Measurements from ENCODE around the gene NPBWR2.

The NPBWR2 gene

GRCh38 chr20:64109831-64110391 lies 2.5 kb upstream of the NPBWR2 start:
- TF ChIP-seq, protein P1, sequence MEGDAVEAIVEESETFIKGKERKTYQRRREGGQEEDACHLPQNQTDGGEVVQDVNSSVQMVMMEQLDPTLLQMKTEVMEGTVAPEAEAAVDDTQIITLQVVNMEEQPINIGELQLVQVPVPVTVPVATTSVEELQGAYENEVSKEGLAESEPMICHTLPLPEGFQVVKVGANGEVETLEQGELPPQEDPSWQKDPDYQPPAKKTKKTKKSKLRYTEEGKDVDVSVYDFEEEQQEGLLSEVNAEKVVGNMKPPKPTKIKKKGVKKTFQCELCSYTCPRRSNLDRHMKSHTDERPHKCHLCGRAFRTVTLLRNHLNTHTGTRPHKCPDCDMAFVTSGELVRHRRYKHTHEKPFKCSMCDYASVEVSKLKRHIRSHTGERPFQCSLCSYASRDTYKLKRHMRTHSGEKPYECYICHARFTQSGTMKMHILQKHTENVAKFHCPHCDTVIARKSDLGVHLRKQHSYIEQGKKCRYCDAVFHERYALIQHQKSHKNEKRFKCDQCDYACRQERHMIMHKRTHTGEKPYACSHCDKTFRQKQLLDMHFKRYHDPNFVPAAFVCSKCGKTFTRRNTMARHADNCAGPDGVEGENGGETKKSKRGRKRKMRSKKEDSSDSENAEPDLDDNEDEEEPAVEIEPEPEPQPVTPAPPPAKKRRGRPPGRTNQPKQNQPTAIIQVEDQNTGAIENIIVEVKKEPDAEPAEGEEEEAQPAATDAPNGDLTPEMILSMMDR (conservative IDR thresholded peaks at IDR 0.05; ENCODE audit: low read depth, low read length): no peak
- no peak for DNase-seq (ENCODE audit: low read depth)
- no peak overlapping the region for H3K4me3 ChIP-seq (ENCODE audit: low read length)

DNA sequence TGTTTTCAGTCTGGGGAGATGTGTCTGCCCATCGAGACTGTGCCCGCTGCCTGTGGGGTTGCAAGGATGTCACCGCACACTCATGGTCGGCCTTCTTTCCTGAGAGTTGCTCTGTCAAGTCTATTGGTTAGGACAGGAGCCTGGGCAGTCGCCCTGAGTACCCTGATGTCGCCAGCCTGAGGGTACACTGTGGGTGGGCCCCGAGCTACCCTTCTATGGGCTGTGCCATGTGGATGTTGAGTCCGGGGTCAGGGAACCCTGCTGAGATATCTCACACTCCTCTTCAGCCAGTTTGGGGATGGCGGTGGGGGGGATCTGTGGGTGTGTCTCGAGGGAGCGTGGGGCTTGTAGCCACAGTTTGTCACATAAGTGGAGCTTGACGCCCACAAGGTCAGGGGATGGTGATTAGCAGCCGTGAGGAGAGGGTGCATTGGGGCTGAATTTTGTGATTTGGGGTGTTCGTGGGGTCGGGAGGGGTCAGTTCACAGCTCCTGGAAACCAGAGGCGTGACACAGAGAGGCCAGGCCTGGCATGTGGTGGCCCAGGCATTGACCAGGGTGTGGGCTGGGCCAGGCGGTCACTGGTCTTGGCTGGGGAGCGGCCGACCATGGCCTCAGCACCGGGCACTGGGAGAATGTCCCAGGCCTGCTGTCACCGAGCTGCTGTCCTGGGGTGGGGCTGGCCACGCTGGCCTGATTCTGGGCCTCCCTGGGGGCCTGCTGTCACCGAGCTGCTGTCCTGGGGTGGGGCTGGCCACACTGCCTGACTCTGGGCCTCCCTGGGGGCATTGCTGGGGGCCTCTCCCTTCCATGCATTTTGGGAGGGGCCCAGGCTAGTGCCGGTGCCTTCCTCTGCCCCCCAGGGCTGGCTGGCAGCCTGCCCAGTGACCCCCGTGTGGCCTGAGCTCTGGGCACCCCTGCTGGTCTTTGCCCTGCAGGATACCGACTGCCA lies 1.6 kb upstream of the NPBWR2 start:
- no peak overlapping the region for H3K4me3 ChIP-seq (ENCODE audit: low read length)
- DNase-seq (ENCODE audit: low read depth): no peak
- TF ChIP-seq, protein P1 (conservative IDR thresholded peaks at IDR 0.05; ENCODE audit: low read depth, low read length): no peak

DNA sequence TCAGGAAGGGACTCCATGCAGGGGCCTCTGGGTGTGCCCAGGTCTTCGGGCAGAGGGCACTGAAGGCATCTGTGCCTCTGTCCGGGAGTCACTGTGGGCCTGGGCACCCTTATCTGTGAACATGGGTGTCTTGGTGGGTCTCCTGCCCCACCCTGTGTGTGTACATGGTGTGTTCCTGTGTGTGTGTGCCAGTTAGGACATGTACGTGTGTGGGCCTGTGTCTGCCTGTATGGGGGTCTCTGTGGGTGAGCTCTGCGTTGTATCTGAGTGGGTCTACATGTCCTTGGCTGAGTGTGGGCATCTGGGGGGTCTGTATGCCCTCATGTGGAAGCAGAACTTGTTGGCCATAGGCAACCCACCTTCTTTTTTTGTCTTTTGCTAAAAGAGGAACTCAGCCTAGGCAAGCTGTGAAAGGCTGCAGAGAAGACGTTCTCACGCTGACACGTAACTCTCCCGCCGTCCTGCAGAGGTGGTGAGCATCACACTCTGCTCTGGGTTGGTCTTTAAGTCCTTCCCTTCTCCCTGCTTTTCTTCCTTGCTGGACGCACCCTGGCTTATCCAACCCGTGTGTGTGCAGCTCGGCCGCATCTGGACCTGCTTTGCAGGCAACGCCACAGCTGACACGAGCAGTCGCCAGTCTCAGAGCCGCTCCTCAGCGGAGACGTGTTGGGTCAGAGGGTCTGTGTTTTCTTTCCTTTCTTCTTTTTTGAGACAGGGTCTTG lies 532 bp upstream of the NPBWR2 start:
- H3K4me3 ChIP-seq (ENCODE audit: low read length): no peak overlapping the region
- DNase-seq (ENCODE audit: low read depth): no peak
- TF ChIP-seq, protein P1 (conservative IDR thresholded peaks at IDR 0.05; ENCODE audit: low read depth, low read length): no peak

DNA sequence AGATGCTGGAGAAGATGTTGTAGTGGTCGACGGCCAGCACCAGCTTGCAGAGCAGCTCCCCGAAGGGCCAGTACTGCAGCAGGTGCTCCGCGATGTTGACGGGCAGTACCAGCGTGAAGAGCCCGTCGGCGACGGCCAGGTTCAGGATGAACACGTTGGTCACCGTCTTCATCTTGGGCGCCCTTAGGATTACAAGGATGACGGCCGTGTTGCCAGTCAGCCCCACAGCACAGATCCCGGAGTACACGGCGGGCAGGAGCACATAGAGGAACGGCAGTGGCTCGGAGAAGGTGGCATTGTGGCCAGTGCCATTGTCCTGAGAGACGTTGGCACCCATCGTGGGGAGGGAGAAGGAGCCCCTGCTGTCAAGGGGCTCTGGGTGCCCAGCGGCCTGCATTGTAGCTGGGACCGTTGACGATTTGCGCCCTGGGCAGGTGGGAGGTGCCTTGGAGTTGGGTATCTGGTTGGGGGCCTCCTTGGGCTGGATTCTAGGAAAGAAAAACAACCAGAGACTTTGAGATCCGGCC lies 867 bp downstream of the NPBWR2 start:
- no peak for DNase-seq (ENCODE audit: low read depth)
- TF ChIP-seq, protein P1 (conservative IDR thresholded peaks at IDR 0.05; ENCODE audit: low read depth, low read length): no peak
- no peak overlapping the region for H3K4me3 ChIP-seq (ENCODE audit: low read length)

DNA sequence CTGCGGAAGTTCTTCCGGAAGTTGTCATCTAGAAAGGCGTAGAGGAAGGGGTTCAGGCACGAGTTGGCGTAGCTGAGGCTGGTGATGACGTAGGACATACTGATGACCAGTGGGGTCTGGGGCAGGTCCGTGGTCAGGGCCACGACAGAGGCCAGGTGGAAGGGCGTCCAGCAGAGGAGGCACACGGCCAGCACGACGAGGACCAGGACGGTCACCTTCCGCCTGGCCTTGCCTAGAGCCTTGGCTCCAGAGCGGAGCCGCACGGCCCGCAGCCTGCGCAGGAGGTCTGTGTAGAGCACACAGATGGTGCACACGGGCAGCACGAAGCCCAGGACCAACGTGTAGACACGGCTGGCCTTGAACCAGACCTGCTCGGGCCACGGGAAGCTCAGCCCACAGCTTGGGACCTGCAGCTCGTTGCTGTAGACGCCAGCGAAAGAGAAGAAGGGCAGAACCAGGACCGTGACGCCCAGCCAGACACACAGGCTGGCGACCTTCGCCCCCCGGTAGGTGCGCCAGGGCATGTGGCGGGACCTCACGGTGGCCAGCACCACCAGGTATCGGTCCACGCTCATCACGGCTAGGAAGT lies 1.4 kb downstream of the NPBWR2 start:
- TF ChIP-seq, protein P1 (conservative IDR thresholded peaks at IDR 0.05; ENCODE audit: low read depth, low read length): no peak
- no peak for DNase-seq (ENCODE audit: low read depth)
- no peak overlapping the region for H3K4me3 ChIP-seq (ENCODE audit: low read length)

DNA sequence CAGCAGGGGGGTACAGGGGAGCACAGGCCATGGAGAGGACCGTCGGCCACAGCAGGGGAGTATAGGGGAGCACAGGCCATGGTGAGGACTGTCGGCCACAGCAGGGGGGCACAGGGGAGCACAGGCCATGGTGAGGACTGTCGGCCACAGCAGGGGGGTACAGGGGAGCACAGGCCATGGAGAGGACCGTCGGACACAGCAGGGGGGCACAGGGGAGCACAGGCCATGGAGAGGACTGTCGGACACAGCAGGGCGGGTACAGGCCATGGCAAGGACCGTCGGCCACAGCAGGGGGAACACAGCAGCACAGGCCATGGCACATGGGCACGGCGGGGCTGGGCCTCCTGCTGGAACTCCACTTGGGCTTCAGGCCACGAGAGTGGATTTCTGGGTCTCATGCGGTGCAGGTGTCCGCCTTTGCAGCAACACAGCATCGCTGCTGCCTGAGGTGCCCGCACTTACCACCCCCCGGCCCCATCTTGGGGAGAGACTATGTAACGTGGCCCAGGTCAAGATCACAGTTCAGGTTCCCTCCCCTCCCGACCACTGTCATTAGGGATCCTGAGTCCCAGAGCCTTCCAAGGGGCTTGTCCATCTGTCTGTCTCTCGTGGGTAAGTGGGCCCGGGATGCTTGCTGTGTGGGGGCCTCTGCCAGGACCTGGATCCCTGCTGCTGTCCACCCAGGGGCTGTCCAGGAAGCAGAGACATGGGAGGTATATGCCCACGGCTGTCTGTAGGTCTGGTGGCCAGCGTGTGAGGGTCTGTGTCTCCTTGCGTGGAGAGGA lies 2.5 kb downstream of the NPBWR2 start:
- no peak for DNase-seq (ENCODE audit: low read depth)
- TF ChIP-seq, protein P1 (conservative IDR thresholded peaks at IDR 0.05; ENCODE audit: low read depth, low read length): no peak
- no peak overlapping the region for H3K4me3 ChIP-seq (ENCODE audit: low read length)
